WTC11 (cell line): ENCODE results near the gene CELSR1. TPM values are rescaled to one million over a fixed set of nuclear protein-coding genes. Genes with fewer than 3 reads are reported as not detected.

Source experiments
- ATAC-seq: fragments of 200-7000 bp; cut with Tn5 transposase; 2 replicates; pipeline ENCODE4 v1.10.0; 2021; ENCODE audit warnings: mild to moderate bottlenecking, moderate library complexity
- CTCF ChIA-PET: fragments of 300-600 bp; sonication (Branson Sonifier 250); formaldehyde crosslinking; loops from one replicate; lab custom pipeline; 2021; ENCODE audit warnings: antibody characterized with exemption; lab: Charles Lee
- POLR2A ChIA-PET: fragments of 350-600 bp; sonication (Branson Sonifier 250); formaldehyde crosslinking; loops from one replicate; lab custom pipeline; 2021; ENCODE audit warnings: antibody characterized with exemption; lab: Charles Lee
- DNase-seq: peaks from one replicate; pipeline ENCODE4 v3.0.0; 2021; ENCODE audit warnings: low spot score
- H3K27ac Mint-ChIP-seq: 2 replicates; pipeline ENCODE4 v1.8.0; 2021; ENCODE audit warnings: mixed read lengths
- H3K27me3 Mint-ChIP-seq: 2 replicates; pipeline ENCODE4 v1.8.0; 2021; ENCODE audit warnings: low read depth, mild to moderate bottlenecking, moderate library complexity, mixed read lengths
- H3K36me3 Mint-ChIP-seq: 2 replicates; pipeline ENCODE4 v1.8.0; 2021; ENCODE audit warnings: mixed read lengths
- H3K4me1 Mint-ChIP-seq: 2 replicates; pipeline ENCODE4 v1.8.0; 2022; ENCODE audit warnings: mixed read lengths
- H3K4me3 Mint-ChIP-seq: 2 replicates; pipeline ENCODE4 v1.8.0; 2021; ENCODE audit warnings: mild to moderate bottlenecking, moderate library complexity, mixed read lengths
- H3K9me3 Mint-ChIP-seq: 2 replicates; pipeline ENCODE4 v1.8.0; 2021; ENCODE audit warnings: mixed read lengths
- CREB1 ChIP-seq: sonication (generic); formaldehyde crosslinking; IDR thresholded peaks from 2 replicates; pipeline ENCODE4 v1.8.0; 2023; ENCODE audit warnings: mild to moderate bottlenecking, missing genetic modification reagents
- FOXJ3 ChIP-seq: sonication (generic); formaldehyde crosslinking; IDR thresholded peaks from 2 replicates; pipeline ENCODE4 v1.9.0; 2021; ENCODE audit warnings: missing genetic modification reagents, mild to moderate bottlenecking, borderline replicate concordance
- GTF2I ChIP-seq: fragments of 250-450 bp; sonication (Bioruptor Pico); conservative IDR thresholded peaks from 2 replicates; pipeline ENCODE4 v1.4.0; 2021; ENCODE audit warnings: mild to moderate bottlenecking
- PRRX2 ChIP-seq: fragments of 250-450 bp; sonication (Bioruptor Pico); IDR thresholded peaks from 2 replicates; pipeline ENCODE4 v1.8.0; 2021; ENCODE audit warnings: mild to moderate bottlenecking
- SOX15 ChIP-seq: fragments of 250-450 bp; sonication (Bioruptor Pico); IDR thresholded peaks from 2 replicates; pipeline ENCODE4 v1.9.0; 2021; ENCODE audit warnings: mild to moderate bottlenecking
- TEAD4 ChIP-seq: sonication (generic); formaldehyde crosslinking; IDR thresholded peaks from 2 replicates; pipeline ENCODE4 v1.8.0; 2022; ENCODE audit warnings: mild to moderate bottlenecking, missing genetic modification reagents
- ZNF219 ChIP-seq: sonication (generic); formaldehyde crosslinking; IDR thresholded peaks from 2 replicates; pipeline ENCODE4 v1.8.0; 2023; ENCODE audit warnings: missing genetic modification reagents, mild to moderate bottlenecking, borderline replicate concordance
- ZNF281 ChIP-seq: sonication (generic); formaldehyde crosslinking; IDR thresholded peaks from 2 replicates; pipeline ENCODE4 v1.8.0; 2023; ENCODE audit warnings: mild to moderate bottlenecking, missing genetic modification reagents
- ZNF512 ChIP-seq: sonication (generic); formaldehyde crosslinking; IDR thresholded peaks from 2 replicates; pipeline ENCODE4 v1.8.1; 2022; ENCODE audit warnings: missing genetic modification reagents, borderline replicate concordance
- ZNF532 ChIP-seq: fragments of 250-450 bp; sonication (Bioruptor Pico); IDR thresholded peaks from 2 replicates; pipeline ENCODE4 v1.9.0; 2021; ENCODE audit warnings: mild to moderate bottlenecking, borderline replicate concordance
- ZNF671 ChIP-seq: fragments of 250-450 bp; sonication (Bioruptor Pico); IDR thresholded peaks from 2 replicates; pipeline ENCODE4 v1.8.0; 2021; ENCODE audit warnings: mild to moderate bottlenecking
- total RNA-seq: library from RNA; stranded (reverse); gene quantifications from 3 replicates; pipeline ENCODE4 v1.2.3, GENCODE V29; 2021
- TF ChIP-seq, protein P1 (sequence below): fragments of 250-450 bp; sonication (Bioruptor Pico); conservative IDR thresholded peaks from 2 replicates; pipeline ENCODE4 v1.9.0; 2021; ENCODE audit warnings: mild to moderate bottlenecking
- TF ChIP-seq, protein P2 (sequence below): sonication (generic); formaldehyde crosslinking; IDR thresholded peaks from 2 replicates; pipeline ENCODE4 v1.8.0; 2023; ENCODE audit warnings: missing genetic modification reagents
- TF ChIP-seq, protein P3 (sequence below): sonication (generic); formaldehyde crosslinking; IDR thresholded peaks from 2 replicates; pipeline ENCODE4 v1.8.1; 2023; ENCODE audit warnings: mild to moderate bottlenecking, missing genetic modification reagents, borderline replicate concordance

CELSR1 gene
- total RNA-seq, 1 experiment from 2014 or later = 16.8 TPM

GRCh38 chr22:46518542-46519325 is 18.7 kb downstream of the CELSR1 start:
- Mint-ChIP-seq H3K36me3 (no peaks in the 10 kb centered on the region), H3K27me3 (no peaks in the 10 kb centered on the region)
- TF ChIP-seq ZNF512 (CRISPR knock-in tag) (no peak), PRRX2 (CRISPR knock-in tag) (no peak), FOXJ3 (CRISPR knock-in tag) (no peak), CREB1 (CRISPR knock-in tag) (no peak), SOX15 (CRISPR knock-in tag) (no peak), ZNF219 (CRISPR knock-in tag) (no peak), GTF2I (CRISPR knock-in tag) (no peak), ZNF281 (CRISPR knock-in tag) (no peak), TEAD4 (CRISPR knock-in tag) (no peak), ZNF532 (CRISPR knock-in tag) (no peak), ZNF671 (CRISPR knock-in tag) (no peak)
- TF ChIP-seq, protein P1, sequence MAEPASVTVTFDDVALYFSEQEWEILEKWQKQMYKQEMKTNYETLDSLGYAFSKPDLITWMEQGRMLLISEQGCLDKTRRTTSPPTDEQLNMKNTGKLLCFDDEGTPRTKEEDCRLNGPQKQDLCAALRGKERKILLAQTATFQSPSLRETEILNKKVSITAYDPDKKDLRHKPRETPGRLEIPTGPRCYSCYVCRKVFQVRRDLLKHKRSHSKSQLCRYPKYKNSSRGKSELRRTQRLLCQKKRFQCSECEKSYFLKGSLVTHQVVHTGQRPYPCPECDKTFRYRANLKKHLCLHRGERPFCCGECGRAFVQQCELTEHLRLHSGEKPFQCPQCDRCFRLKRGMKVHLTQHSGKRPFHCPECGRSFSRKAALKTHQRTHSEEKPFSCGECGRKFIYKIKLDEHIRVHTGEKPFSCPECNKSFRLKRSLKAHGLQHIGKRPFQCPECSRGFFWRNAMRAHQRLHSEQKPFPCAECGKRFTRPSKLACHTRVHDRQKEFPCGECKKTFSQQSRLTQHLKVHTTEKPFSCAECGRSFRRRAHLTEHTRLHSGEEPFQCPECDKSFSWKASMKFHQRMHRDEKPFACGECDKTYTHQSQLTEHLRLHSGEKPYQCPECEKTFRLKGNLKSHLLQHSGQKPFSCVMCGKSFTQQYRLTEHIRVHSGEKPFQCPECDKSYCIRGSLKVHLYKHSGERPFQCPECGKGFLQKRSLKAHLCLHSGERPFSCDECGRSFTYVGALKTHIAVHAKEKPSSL (CRISPR knock-in tag) = no peak
- TF ChIP-seq, protein P2, sequence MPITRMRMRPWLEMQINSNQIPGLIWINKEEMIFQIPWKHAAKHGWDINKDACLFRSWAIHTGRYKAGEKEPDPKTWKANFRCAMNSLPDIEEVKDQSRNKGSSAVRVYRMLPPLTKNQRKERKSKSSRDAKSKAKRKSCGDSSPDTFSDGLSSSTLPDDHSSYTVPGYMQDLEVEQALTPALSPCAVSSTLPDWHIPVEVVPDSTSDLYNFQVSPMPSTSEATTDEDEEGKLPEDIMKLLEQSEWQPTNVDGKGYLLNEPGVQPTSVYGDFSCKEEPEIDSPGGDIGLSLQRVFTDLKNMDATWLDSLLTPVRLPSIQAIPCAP (CRISPR knock-in tag) = no peak
- TF ChIP-seq, protein P3, sequence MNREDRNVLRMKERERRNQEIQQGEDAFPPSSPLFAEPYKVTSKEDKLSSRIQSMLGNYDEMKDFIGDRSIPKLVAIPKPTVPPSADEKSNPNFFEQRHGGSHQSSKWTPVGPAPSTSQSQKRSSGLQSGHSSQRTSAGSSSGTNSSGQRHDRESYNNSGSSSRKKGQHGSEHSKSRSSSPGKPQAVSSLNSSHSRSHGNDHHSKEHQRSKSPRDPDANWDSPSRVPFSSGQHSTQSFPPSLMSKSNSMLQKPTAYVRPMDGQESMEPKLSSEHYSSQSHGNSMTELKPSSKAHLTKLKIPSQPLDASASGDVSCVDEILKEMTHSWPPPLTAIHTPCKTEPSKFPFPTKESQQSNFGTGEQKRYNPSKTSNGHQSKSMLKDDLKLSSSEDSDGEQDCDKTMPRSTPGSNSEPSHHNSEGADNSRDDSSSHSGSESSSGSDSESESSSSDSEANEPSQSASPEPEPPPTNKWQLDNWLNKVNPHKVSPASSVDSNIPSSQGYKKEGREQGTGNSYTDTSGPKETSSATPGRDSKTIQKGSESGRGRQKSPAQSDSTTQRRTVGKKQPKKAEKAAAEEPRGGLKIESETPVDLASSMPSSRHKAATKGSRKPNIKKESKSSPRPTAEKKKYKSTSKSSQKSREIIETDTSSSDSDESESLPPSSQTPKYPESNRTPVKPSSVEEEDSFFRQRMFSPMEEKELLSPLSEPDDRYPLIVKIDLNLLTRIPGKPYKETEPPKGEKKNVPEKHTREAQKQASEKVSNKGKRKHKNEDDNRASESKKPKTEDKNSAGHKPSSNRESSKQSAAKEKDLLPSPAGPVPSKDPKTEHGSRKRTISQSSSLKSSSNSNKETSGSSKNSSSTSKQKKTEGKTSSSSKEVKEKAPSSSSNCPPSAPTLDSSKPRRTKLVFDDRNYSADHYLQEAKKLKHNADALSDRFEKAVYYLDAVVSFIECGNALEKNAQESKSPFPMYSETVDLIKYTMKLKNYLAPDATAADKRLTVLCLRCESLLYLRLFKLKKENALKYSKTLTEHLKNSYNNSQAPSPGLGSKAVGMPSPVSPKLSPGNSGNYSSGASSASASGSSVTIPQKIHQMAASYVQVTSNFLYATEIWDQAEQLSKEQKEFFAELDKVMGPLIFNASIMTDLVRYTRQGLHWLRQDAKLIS (CRISPR knock-in tag) = no peak
- TF ChIP-seq, all 79 proteins: peak for 0
- Mint-ChIP-seq H3K27ac (peak overlapping the region; percentile 61), H3K9me3 (no peaks in the 10 kb centered on the region), H3K4me3 (no peak overlapping the region), H3K4me1 (peaks cover 10% of the 10 kb centered on the region)
- no peak for DNase-seq
- no peak for ATAC-seq
- POLR2A ChIA-PET = no interaction called here
- CTCF ChIA-PET = no interaction called here
